Mammary epithelial cell (primary cell): ENCODE measurements around the gene AKAP13.

ENCODE experiments used
- EZH2 ChIP-seq: IDR thresholded peaks from 2 replicates; pipeline ENCODE4 v1.6.1; 2012; ENCODE audit warnings: low read length, inconsistent platforms, borderline replicate concordance
- TF ChIP-seq, protein P1 (sequence below), 2 donors: IDR thresholded peaks in 1 of 2; conservative IDR thresholded peaks in 1 of 2; 2 replicates each; pipeline ENCODE4 v1.5.1; 2011 to 2012; ENCODE audit warnings: inconsistent platforms in 2 of 2, low read length in 2 of 2, mild to moderate bottlenecking in 2 of 2, control low read depth in 1 of 2, low read depth in 1 of 2; ENCODE audit not compliant: insufficient read depth in 1 of 2; ENCODE audit errors: extremely low read depth in 1 of 2

DNA sequence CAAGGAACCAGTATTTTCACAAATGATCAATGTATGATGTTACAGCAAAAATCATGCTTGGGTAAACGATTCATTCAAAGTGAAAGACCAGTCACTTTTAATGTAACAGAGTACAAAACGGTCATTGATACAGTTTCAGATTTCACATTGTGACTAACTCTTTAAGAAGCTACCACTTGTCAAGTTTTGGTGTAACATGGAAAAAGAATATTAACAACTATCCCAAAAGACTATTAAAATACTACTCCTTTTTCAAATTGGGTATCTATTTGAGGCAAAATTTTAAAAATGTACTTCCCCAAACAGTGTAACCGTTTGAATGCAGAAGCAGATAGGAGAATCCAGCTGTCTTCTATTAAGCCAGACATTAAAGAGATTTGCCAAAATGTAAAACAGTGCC is 31.7 kb downstream of the AKAP13 start:
- TF ChIP-seq, protein P1, sequence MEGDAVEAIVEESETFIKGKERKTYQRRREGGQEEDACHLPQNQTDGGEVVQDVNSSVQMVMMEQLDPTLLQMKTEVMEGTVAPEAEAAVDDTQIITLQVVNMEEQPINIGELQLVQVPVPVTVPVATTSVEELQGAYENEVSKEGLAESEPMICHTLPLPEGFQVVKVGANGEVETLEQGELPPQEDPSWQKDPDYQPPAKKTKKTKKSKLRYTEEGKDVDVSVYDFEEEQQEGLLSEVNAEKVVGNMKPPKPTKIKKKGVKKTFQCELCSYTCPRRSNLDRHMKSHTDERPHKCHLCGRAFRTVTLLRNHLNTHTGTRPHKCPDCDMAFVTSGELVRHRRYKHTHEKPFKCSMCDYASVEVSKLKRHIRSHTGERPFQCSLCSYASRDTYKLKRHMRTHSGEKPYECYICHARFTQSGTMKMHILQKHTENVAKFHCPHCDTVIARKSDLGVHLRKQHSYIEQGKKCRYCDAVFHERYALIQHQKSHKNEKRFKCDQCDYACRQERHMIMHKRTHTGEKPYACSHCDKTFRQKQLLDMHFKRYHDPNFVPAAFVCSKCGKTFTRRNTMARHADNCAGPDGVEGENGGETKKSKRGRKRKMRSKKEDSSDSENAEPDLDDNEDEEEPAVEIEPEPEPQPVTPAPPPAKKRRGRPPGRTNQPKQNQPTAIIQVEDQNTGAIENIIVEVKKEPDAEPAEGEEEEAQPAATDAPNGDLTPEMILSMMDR (conservative IDR thresholded peaks at IDR 0.05 in 1 of 2, IDR thresholded peaks at IDR 0.05 in 1 of 2; ENCODE audit: extremely low read depth in 1 of 2, insufficient read depth in 1 of 2, low read depth in 1 of 2, low read length in 2 of 2): no peak
- no peak for TF ChIP-seq EZH2
